Progenitor cell of endocrine pancreas (in vitro differentiated cells): ENCODE data around the gene TRIM15. TPM values are rescaled to one million over a fixed set of nuclear protein-coding genes. Genes with fewer than 3 reads are reported as not detected.

ENCODE experiments used
- DNase-seq: peaks from one replicate; pipeline ENCODE4 v3.0.0; 2021; ENCODE audit warnings: low spot score; ENCODE audit not compliant: unreplicated experiment
- H3K27ac Mint-ChIP-seq: 2 replicates; pipeline ENCODE4 v1.8.0; 2021; ENCODE audit warnings: mild to moderate bottlenecking, moderate library complexity, mixed read lengths
- H3K27me3 Mint-ChIP-seq: 2 replicates; pipeline ENCODE4 v1.8.0; 2021; ENCODE audit warnings: mixed read lengths
- H3K36me3 Mint-ChIP-seq: 2 replicates; pipeline ENCODE4 v1.8.0; 2022; ENCODE audit warnings: mixed read lengths; ENCODE audit not compliant: insufficient read depth
- H3K4me1 Mint-ChIP-seq: 2 replicates; pipeline ENCODE4 v1.8.0; 2021; ENCODE audit warnings: low read depth, mixed read lengths
- H3K4me3 Mint-ChIP-seq: 2 replicates; pipeline ENCODE4 v1.8.0; 2021; ENCODE audit warnings: low read depth, mild to moderate bottlenecking, moderate library complexity, mixed read lengths
- H3K9me3 Mint-ChIP-seq: 2 replicates; pipeline ENCODE4 v1.8.0; 2021; ENCODE audit warnings: low read depth, mixed read lengths
- total RNA-seq: library from RNA; stranded (reverse); gene quantifications from 2 replicates; pipeline ENCODE4 v1.2.1, GENCODE V29; 2021
- TF ChIP-seq, protein P1 (sequence below): fragments of 200-600 bp; sonication (generic); IDR thresholded peaks from one replicate; pipeline ENCODE4 v1.5.0; 2021; ENCODE audit warnings: antibody characterized with exemption, mild to moderate bottlenecking; ENCODE audit not compliant: unreplicated experiment

TRIM15 gene
- total RNA-seq, 1 donor from 2014 or later = not detected

- peaks cover 61% of the 10 kb centered on the region for H3K27me3 Mint-ChIP-seq
- H3K27ac Mint-ChIP-seq = no peak overlapping the region
- TF ChIP-seq, protein P1, sequence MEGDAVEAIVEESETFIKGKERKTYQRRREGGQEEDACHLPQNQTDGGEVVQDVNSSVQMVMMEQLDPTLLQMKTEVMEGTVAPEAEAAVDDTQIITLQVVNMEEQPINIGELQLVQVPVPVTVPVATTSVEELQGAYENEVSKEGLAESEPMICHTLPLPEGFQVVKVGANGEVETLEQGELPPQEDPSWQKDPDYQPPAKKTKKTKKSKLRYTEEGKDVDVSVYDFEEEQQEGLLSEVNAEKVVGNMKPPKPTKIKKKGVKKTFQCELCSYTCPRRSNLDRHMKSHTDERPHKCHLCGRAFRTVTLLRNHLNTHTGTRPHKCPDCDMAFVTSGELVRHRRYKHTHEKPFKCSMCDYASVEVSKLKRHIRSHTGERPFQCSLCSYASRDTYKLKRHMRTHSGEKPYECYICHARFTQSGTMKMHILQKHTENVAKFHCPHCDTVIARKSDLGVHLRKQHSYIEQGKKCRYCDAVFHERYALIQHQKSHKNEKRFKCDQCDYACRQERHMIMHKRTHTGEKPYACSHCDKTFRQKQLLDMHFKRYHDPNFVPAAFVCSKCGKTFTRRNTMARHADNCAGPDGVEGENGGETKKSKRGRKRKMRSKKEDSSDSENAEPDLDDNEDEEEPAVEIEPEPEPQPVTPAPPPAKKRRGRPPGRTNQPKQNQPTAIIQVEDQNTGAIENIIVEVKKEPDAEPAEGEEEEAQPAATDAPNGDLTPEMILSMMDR = no peak
- DNase-seq = no peak
- no peaks in the 10 kb centered on the region for H3K36me3 Mint-ChIP-seq
- no peaks in the 10 kb centered on the region for H3K9me3 Mint-ChIP-seq
- H3K4me3 Mint-ChIP-seq = no peak overlapping the region
- no peaks in the 10 kb centered on the region for H3K4me1 Mint-ChIP-seq
These were observed 6.6 kb upstream of the TRIM15 start for GRCh38 chr6:30156774-30157173.

GRCh38 chr6:30157581-30157980 lies 5.8 kb upstream of the TRIM15 start:
- TF ChIP-seq, protein P1 = no peak
- no peak overlapping the region for H3K4me3 Mint-ChIP-seq
- no peaks in the 10 kb centered on the region for H3K36me3 Mint-ChIP-seq
- peaks cover 58% of the 10 kb centered on the region for H3K27me3 Mint-ChIP-seq
- no peaks in the 10 kb centered on the region for H3K9me3 Mint-ChIP-seq
- H3K27ac Mint-ChIP-seq = no peak overlapping the region
- DNase-seq = no peak
- no peaks in the 10 kb centered on the region for H3K4me1 Mint-ChIP-seq

- TF ChIP-seq, protein P1 = no peak
- Mint-ChIP-seq H3K9me3 (no peaks in the 10 kb centered on the region), H3K36me3 (no peaks in the 10 kb centered on the region), H3K4me1 (no peaks in the 10 kb centered on the region), H3K4me3 (no peak overlapping the region), H3K27ac (no peak overlapping the region), H3K27me3 (peaks cover 54% of the 10 kb centered on the region)
- DNase-seq = no peak
These were observed 5.3 kb upstream of the TRIM15 start for GRCh38 chr6:30157999-30158398.

DNA sequence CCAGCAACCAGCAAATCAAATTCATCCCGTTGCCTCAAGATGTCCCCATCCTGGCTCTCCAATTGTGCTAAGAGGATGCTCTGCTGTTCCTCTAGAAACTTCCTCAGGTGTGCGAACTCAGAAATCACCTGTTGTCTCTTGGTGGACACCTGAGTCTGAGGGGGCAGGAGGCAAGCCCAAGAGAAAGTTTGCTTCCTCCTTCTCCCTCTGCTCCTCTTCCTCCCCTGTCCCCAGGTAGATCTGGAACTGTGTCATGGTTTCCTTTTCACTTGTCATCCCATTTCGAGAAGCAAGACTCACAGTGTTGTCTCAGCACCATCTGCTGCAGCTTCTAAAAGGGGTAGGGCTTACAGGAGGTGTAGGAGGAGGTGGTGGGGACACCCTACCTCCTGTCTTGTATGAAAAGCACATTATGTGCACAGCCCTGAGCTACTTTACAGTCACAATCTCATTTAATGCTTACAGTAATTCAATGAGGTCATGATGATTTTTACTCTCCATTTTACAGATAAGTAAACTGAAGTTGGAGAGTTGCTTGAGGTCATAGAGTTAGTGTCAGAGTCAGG lies 4.8 kb upstream of the TRIM15 start:
- H3K4me1 Mint-ChIP-seq = no peaks in the 10 kb centered on the region
- no peaks in the 10 kb centered on the region for H3K36me3 Mint-ChIP-seq
- no peak for DNase-seq
- peaks cover 48% of the 10 kb centered on the region for H3K27me3 Mint-ChIP-seq
- TF ChIP-seq, protein P1 = no peak
- no peak overlapping the region for H3K4me3 Mint-ChIP-seq
- H3K9me3 Mint-ChIP-seq = no peaks in the 10 kb centered on the region
- H3K27ac Mint-ChIP-seq = no peak overlapping the region

GRCh38 chr6:30160008-30160784 lies 3.1 kb upstream of the TRIM15 start:
- no peak overlapping the region for H3K27ac Mint-ChIP-seq
- DNase-seq = no peak
- peaks cover 42% of the 10 kb centered on the region for H3K27me3 Mint-ChIP-seq
- TF ChIP-seq, protein P1 = no peak
- no peaks in the 10 kb centered on the region for H3K36me3 Mint-ChIP-seq
- H3K4me1 Mint-ChIP-seq = no peaks in the 10 kb centered on the region
- no peak overlapping the region for H3K4me3 Mint-ChIP-seq
- H3K9me3 Mint-ChIP-seq = no peaks in the 10 kb centered on the region
